Panc1 (cell line): ENCODE results near the gene RPH3AL. TPM values are rescaled to one million over a fixed set of nuclear protein-coding genes. Genes with fewer than 3 reads are reported as not detected.
"Not testable (repeated sequence)": the region's sequence is repeated elsewhere in the genome, so short reads cannot be mapped to it uniquely, and the experiment has no call there.

Experiments
- ATAC-seq: fragments of 200-7000 bp; cut with Tn5 transposase; 2 replicates; pipeline ENCODE4 v1.9.1; 2020; ENCODE audit warnings: mild to moderate bottlenecking, moderate library complexity
- BruUV-seq: library from RNA; stranded (reverse); fragments of 400-500 nt; replicated peaks from 2 replicates; lab custom pipeline; 2021; lab: Mats Ljungman, UMichigan
- CTCF ChIA-PET: fragments of 300-600 bp; sonication (Branson Sonifier 250); formaldehyde crosslinking; loops from one replicate; lab custom pipeline; 2022; ENCODE audit warnings: antibody characterized with exemption; lab: Charles Lee
- POLR2A ChIA-PET: fragments of 300-600 bp; sonication (Branson Sonifier 250); formaldehyde crosslinking; loops from one replicate; lab custom pipeline; 2022; ENCODE audit warnings: antibody characterized with exemption; lab: Charles Lee
- DNase-seq: peaks from one replicate; pipeline ENCODE4 v3.0.0-alpha.2; 2010; ENCODE audit warnings: low read depth, low spot score
- H3K27ac ChIP-seq: 2 replicates; pipeline ENCODE4 v1.5.1; 2011; ENCODE audit warnings: mild to moderate bottlenecking, low read length, inconsistent platforms
- H3K27me3 ChIP-seq: fragments of 200-500 bp; sonication (Bioruptor generic); 2 replicates; pipeline ENCODE4 v1.6.0; 2014; ENCODE audit warnings: low read length, inconsistent platforms; ENCODE audit not compliant: control insufficient read depth, insufficient read depth
- H3K36me3 ChIP-seq: fragments of 200-500 bp; sonication (Bioruptor generic); 2 replicates; pipeline ENCODE4 v1.5.1; 2014; ENCODE audit warnings: inconsistent platforms, mild to moderate bottlenecking, low read length, moderate library complexity; ENCODE audit not compliant: control insufficient read depth, insufficient read depth
- H3K4me1 ChIP-seq: 2 replicates; pipeline ENCODE4 v1.5.1; 2011; ENCODE audit warnings: inconsistent platforms, mild to moderate bottlenecking, low read length, moderate library complexity; ENCODE audit not compliant: control insufficient read depth, insufficient read depth
- H3K4me3 ChIP-seq, 2 experiments: 2 replicates each; pipeline ENCODE4 v1.5.1; 2011 to 2012; ENCODE audit warnings: low read depth in 2 of 2, low read length in 2 of 2, mild to moderate bottlenecking in 2 of 2, inconsistent platforms in 1 of 2, moderate library complexity in 1 of 2
- H3K9me3 ChIP-seq: fragments of 200-500 bp; sonication (Bioruptor generic); 2 replicates; pipeline ENCODE4 v1.5.1; 2014; ENCODE audit warnings: low read depth, mild to moderate bottlenecking, inconsistent platforms, low read length, moderate library complexity; ENCODE audit not compliant: control insufficient read depth, insufficient read depth
- CTCF ChIP-seq: fragments of 450-650 bp; IDR thresholded peaks from 2 replicates; pipeline ENCODE4 v1.5.1; 2017; ENCODE audit warnings: mild to moderate bottlenecking
- POLR2AphosphoS5 ChIP-seq: IDR thresholded peaks from 2 replicates; pipeline ENCODE4 v1.6.1; 2012; ENCODE audit warnings: mild to moderate bottlenecking, low read depth, low read length, moderate library complexity
- REST ChIP-seq, 2 experiments: IDR thresholded peaks; 2 replicates each; pipeline ENCODE4 v1.6.1; 2011 to 2012; ENCODE audit warnings: low read depth in 2 of 2, control low read depth in 1 of 2, low read length in 1 of 2, mild to moderate bottlenecking in 1 of 2, moderate library complexity in 1 of 2; ENCODE audit not compliant: insufficient read depth in 1 of 2
- SIN3A ChIP-seq: IDR thresholded peaks from 2 replicates; pipeline ENCODE4 v1.6.1; 2012; ENCODE audit warnings: low read depth, mild to moderate bottlenecking, low read length, moderate library complexity, borderline replicate concordance; ENCODE audit not compliant: insufficient read depth
- TCF7L2 ChIP-seq: IDR thresholded peaks from 2 replicates; pipeline ENCODE4 v1.6.1; 2011; ENCODE audit warnings: mild to moderate bottlenecking, low read depth, low read length, inconsistent platforms
- in situ Hi-C: cut with HindIII; loops from 2 replicates; pipeline ENCODE4 v1.10.0; 2016; ENCODE audit warnings: low sequenced_read_pairs, low pct_unique_long_range_greater_than_20kb
- intact Hi-C: fragments of 100-400 bp; cut with micrococcal nuclease; formaldehyde crosslinking; loops from one replicate; pipeline ENCODE4 v1.10.0; 2022; ENCODE audit not compliant: unreplicated experiment
- total RNA-seq: library from RNA; stranded (reverse); gene quantifications from one replicate; pipeline ENCODE4 v1.2.1, GENCODE V29; 2021; ENCODE audit not compliant: unreplicated experiment

The RPH3AL gene
- total RNA-seq, 1 experiment from 2014 or later, result 2.2 TPM

- CTCF ChIA-PET, H3K27ac ChIP-seq, BruUV-seq, H3K27me3 ChIP-seq, POLR2A ChIA-PET, in situ Hi-C loops, H3K4me1 ChIP-seq, H3K4me3 ChIP-seq, intact Hi-C loops, ATAC-seq, H3K36me3 ChIP-seq, DNase-seq, H3K9me3 ChIP-seq: not testable (repeated sequence)
These were observed 15.0 kb upstream of the RPH3AL start for GRCh38 chr17:367656-368055.

- in situ Hi-C loops, H3K4me3 ChIP-seq, H3K9me3 ChIP-seq, CTCF ChIA-PET, H3K36me3 ChIP-seq, BruUV-seq, H3K27ac ChIP-seq, ATAC-seq, DNase-seq, intact Hi-C loops, POLR2A ChIA-PET, H3K4me1 ChIP-seq, H3K27me3 ChIP-seq: not testable (repeated sequence)
These were observed 14.3 kb upstream of the RPH3AL start for GRCh38 chr17:366657-367615.

GRCh38 chr17:364766-365165 lies 12.2 kb upstream of the RPH3AL start:
- ATAC-seq (no peak), DNase-seq (no peak)
- intact Hi-C loops (no loop called here), in situ Hi-C loops (no loop called here)
- H3K4me1 ChIP-seq, result no peaks in the 10 kb centered on the region
- H3K36me3 ChIP-seq, result no peaks in the 10 kb centered on the region
- H3K27ac ChIP-seq, result no peak overlapping the region
- no peak overlapping the region for H3K4me3 ChIP-seq
- no peaks in the 10 kb centered on the region for H3K27me3 ChIP-seq
- POLR2A ChIA-PET, result no interaction called here
- no TSS peak for BruUV-seq
- H3K9me3 ChIP-seq, result no peaks in the 10 kb centered on the region
- CTCF ChIA-PET, result interaction anchor here (0.6 kb wide), 1 partner anchor 167 kb away, joined by 3 read pairs; no protein-coding TSS in a partner anchor
- TF ChIP-seq REST (IDR thresholded peaks at IDR 0.05; ENCODE audit: insufficient read depth in 1 of 2, low read depth in 2 of 2, low read length in 1 of 2), result no peak

- H3K4me1 ChIP-seq, result no peaks in the 10 kb centered on the region
- no peaks in the 10 kb centered on the region for H3K36me3 ChIP-seq
- DNase-seq (no peak), ATAC-seq (no peak)
- POLR2A ChIA-PET, result no interaction called here
- no peaks in the 10 kb centered on the region for H3K9me3 ChIP-seq
- CTCF ChIA-PET, result interaction anchor here (0.6 kb wide), 1 partner anchor 166 kb away, joined by 3 read pairs; no protein-coding TSS in a partner anchor
- in situ Hi-C loops (no loop called here), intact Hi-C loops (no loop called here)
- H3K4me3 ChIP-seq, result no peak overlapping the region
- TF ChIP-seq TCF7L2 (no peak), CTCF (no peak), REST (IDR thresholded peaks at IDR 0.05; ENCODE audit: insufficient read depth in 1 of 2, low read depth in 2 of 2, low read length in 1 of 2) (no peak), POLR2AphosphoS5 (no peak), SIN3A (no peak)
- no TSS peak for BruUV-seq
- no peaks in the 10 kb centered on the region for H3K27me3 ChIP-seq
- no peak overlapping the region for H3K27ac ChIP-seq
These were observed 11.7 kb upstream of the RPH3AL start for GRCh38 chr17:364308-364707.
